NCI-H128 (cell line): ENCODE results near the gene ROBO1.

ENCODE experiments used
- DNase-seq: peaks from one replicate; lab custom pipeline; 2025; ENCODE audit not compliant: unreplicated experiment; lab: John Stamatoyannopoulos, UW

Gene ROBO1

DNA sequence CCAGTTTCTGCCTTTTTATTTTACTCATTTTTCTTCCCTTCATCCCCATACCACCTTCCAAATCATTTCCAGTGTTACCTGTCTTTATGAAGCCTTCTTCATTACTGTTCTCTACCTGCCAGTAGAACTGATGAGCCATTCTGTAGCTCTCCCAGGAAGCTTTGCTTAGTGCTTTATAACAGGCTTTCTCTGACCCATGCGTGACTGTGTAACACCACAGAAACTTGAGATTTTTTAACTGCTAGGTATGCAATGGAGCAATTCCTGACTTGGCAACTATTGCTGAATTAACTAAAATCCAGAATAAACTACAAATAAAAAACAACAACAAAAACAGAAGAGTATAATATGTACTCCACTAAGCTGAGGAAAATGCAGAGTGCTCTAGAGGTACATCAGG lies 289.2 kb downstream of the ROBO1 start:
- no peak for DNase-seq

- no peak for DNase-seq
Observed at GRCh38 chr3:79477242-79477641, 290.6 kb downstream of the ROBO1 start.

- no peak for DNase-seq
Observed at GRCh38 chr3:79473993-79474392, 293.8 kb downstream of the ROBO1 start.

DNA sequence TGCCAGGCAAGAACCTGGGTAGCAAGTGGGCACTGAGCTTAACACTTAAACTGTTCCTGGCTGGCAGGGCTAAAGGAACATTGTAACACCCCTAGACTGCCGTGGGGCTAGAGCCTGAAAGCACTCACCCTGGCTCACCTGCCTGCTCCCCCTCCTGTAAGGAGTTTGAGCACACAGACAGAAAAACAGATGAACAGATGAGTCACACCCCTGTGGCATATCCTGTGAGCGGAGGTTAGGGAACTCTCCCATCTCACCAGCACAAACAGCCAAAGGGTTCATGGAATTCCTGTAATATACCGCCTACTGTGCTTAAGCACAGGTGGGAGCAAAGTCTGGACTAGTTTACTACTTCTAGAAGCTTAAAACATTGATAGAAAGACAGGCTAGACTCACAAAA lies 300.1 kb downstream of the ROBO1 start:
- no peak for DNase-seq

DNA sequence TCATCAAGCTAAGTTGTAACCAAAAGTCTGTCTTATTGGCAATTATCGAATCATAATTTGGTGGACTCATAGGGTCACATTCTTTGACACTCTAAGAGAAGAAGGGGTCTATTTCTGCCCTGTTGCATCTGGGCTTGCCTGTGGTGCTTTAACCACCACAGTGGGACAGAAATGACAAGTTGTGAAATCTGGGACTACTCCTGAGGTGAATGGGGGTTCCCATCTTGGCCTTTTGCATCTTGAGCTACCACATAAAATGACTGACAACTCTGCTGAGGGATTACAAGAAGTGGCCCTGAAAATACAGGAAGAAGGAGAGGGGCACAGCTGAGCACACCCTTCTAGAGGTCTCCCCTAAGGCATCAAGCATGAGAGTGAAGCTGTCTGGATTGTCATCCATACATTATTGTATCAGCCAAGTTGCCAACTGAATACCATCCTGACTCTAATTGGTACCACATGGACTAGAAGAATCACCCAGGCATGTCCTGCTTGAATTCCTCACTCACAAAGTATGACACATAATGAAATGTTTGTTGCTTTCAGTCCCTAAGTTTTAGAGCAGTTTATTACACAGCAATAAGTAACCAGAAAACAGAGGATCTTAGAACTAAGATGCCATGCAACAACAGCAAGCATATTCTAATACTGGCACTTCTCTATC lies 306.5 kb downstream of the ROBO1 start:
- DNase-seq = no peak

DNA sequence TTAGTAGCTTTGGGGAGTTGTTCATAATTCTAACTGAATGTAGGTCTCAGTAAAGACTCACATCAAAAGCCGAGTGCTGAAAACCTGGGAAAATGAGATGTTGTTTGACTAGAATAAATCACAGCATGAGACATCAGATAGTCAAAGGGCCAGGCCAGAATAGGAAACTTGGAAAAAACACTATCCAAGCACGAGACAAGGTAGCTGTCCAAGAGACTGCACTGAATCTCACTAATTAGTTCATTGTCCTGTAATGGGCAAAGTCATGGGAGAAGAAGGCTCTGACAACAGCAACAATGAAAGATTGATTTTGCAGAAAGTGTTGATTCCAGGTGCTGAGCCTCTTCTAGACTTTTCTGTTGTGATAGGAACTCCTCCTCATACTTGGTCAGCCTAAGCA lies 314.2 kb downstream of the ROBO1 start:
- DNase-seq = no peak

- no peak for DNase-seq
Observed at GRCh38 chr3:79436387-79436786, 331.4 kb downstream of the ROBO1 start.

- no peak for DNase-seq
Observed at GRCh38 chr3:79427081-79427480, 340.7 kb downstream of the ROBO1 start.

GRCh38 chr3:79424811-79425210 lies 343.0 kb downstream of the ROBO1 start:
- DNase-seq = no peak

DNA sequence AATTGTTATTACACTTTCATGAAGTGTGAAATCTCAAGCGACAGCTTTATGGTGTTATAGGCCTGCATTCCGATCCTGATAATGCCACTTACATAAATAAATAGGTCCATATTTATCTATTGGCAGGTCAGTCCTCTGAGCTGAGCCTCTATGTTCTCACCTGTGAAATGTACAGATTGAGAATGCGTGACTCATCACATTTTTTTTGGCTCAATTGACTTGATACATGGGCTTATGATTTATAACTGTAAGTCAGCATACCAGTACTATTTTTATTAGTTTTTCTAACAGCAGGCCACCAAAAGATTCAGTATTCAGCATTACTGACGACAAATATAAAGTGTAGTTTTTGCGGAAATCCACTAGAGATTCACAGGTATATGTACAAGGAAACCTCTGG lies 344.4 kb downstream of the ROBO1 start:
- DNase-seq = no peak

DNA sequence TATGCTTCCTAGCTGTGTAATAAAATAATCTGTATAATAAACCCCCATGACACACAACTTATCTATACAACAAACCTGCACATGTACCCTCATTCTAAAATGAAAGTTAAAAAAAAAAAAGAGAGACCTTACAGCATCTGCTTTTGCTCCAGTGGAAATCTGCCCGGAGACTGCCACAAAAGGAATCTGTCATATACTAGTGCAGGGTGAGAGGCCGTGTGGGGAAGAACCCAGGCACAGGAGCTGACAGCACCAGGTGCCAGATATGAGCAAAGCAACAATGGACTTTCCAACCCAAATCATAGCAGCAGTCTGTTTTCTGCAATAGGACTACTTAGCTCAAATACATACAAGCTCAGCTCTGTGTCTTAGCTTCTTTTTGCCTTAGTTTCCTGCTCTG lies 346.5 kb downstream of the ROBO1 start:
- DNase-seq = no peak

GRCh38 chr3:79418855-79419621 lies 348.8 kb downstream of the ROBO1 start:
- no peak for DNase-seq

DNA sequence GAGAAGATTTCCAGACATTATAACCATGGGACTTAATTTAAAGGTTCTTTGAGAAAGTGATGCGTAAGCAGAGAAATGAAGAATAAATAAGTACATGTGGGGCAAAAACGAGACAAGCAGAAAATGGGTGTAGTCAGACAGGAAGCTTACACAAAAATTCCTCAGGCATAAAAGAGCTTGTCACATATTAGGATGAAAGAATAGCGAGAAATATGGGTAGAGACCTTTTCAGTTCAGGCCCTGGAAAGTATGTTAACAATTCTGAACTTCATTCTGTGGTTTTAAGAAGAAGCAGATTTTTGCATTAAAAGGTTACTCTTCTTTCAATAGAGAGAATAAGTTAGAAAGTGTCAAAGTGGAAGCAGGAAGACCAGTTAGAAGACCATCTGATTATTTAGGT lies 352.4 kb downstream of the ROBO1 start:
- no peak for DNase-seq

- no peak for DNase-seq
Observed at GRCh38 chr3:79414806-79415205, 353.0 kb downstream of the ROBO1 start.

GRCh38 chr3:79414035-79414434 lies 353.8 kb downstream of the ROBO1 start:
- DNase-seq = no peak

GRCh38 chr3:79412537-79412936 lies 355.3 kb downstream of the ROBO1 start:
- no peak for DNase-seq

- DNase-seq = no peak
Observed at GRCh38 chr3:79410617-79411016, 357.2 kb downstream of the ROBO1 start.

GRCh38 chr3:79410136-79410535 lies 357.7 kb downstream of the ROBO1 start:
- DNase-seq = no peak

GRCh38 chr3:79406175-79406574 lies 361.6 kb downstream of the ROBO1 start:
- DNase-seq = no peak

DNA sequence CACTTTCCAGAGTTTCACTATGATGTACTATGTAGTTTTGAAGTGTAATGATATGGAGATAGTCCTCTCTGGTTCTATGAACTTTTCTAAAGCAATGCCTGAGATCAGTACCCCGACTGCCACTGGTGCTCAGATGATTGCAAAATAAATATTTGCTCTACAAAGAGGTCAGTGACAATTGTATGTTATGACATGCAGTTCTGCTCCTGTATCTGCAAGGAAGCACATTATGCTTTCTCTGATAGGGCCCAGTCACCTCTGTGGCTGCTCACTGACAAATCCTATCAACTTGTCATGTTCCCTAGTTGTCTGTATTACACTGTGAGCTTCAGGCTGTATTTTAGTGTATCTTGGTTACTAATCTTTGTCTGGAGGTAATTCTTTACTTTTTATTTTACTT lies 362.6 kb downstream of the ROBO1 start:
- no peak for DNase-seq

DNA sequence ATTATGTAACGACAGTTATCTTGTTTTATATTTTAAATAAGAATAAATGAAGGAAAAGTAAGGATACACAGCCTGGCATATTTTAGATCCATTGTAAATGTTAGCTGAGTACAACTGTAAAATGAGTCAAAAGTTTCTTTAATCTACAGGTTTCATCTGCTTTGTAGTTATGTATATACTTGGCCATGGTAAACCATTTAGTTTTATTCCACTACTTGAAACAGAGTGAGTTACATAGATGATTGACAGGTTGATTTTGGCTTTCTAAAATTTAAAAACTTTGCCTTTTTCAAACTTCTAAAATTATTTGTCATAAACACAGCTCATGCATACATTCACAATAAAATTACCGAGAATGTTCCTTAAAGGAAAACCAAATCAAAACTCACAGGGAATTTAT lies 371.2 kb downstream of the ROBO1 start:
- DNase-seq = no peak

GRCh38 chr3:79392479-79392878 lies 375.3 kb downstream of the ROBO1 start:
- DNase-seq = no peak

- no peak for DNase-seq
Observed at GRCh38 chr3:79390352-79390751, 377.4 kb downstream of the ROBO1 start.
